GM21576 (cell line): ENCODE measurements around the gene ZBED5.
A peak's percentile ranks its signal among the peaks of the same experiment; 100 is the strongest.

Experiments used
- ATAC-seq: cut with Tn5 transposase; IDR thresholded peaks from one replicate; pipeline ENCODE4 v1.9.1; 2021; ENCODE audit warnings: mild to moderate bottlenecking, moderate library complexity; ENCODE audit not compliant: unreplicated experiment

The ZBED5 gene

GRCh38 chr11:10881892-10882291 lies 24.0 kb upstream of the ZBED5 start:
- ATAC-seq: no peak

- no peak for ATAC-seq
Observed at GRCh38 chr11:10878408-10879214, 20.8 kb upstream of the ZBED5 start.

DNA sequence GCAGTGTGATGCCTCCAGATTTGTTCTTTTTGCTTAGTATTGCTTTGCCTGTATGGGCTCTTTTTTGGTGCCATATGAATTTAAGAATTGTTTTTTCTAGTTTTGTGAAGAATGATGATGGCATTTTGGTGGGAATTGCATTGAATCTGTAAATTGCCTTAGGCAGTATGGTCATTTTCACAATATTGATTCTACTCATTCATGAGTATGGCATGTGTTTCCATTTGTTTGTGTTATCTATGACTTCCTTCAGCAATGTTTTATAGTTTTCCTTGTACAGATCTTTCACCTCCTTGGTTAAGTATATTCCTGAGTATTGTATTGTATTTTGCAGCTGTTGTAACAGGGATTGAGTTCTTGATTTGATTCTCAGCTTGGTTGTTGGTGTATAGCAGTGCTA lies 18.3 kb upstream of the ZBED5 start:
- no peak for ATAC-seq

DNA sequence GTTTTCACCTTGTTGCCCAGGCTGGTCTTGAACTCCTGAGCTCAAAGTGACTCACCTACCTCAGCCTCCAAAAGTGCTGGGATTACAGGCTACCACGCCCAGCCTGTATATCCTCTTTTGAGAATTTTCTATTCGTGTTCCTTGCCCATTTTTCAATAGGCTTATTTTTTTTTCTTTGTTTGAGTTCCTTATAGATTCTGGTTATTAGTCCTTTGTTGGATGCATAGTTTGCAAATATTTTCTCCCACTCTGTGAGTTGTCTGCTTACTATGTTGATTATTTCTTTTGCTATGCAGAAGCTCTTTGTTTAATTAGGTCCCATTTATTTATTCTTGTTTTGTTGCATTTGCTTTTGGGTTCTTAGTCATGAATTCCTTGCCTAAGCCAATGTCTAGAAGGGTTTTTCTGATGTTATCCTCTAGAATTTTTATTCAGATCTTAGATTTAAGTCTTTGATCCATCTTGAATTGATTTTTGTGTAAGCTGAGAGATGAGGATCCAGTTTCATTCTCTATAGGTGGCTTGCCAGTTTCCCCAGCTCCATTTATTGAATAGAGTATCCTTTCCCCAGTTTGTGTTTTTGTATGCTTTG lies 17.7 kb upstream of the ZBED5 start:
- no peak for ATAC-seq

DNA sequence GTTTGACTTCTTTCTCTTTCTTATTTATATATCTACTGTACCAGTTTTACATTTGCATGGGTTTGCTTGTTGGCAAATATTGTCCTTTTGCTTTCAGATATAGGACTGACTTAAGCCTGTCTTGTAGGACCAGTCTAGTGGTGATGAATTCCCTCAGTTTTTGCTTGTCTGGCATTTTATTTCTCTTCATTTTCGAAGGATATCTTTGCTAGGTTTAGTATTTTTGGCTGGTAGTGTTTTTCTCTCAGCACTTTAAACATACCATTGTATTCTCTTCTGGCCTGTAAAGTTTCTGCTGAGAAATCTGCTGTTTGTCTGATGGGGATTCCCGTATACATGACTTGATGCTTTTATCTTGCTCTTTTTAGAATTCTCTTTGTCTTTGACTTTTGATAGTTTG lies 14.2 kb upstream of the ZBED5 start:
- no peak for ATAC-seq

GRCh38 chr11:10868352-10868751 lies 10.5 kb upstream of the ZBED5 start:
- ATAC-seq: no peak

DNA sequence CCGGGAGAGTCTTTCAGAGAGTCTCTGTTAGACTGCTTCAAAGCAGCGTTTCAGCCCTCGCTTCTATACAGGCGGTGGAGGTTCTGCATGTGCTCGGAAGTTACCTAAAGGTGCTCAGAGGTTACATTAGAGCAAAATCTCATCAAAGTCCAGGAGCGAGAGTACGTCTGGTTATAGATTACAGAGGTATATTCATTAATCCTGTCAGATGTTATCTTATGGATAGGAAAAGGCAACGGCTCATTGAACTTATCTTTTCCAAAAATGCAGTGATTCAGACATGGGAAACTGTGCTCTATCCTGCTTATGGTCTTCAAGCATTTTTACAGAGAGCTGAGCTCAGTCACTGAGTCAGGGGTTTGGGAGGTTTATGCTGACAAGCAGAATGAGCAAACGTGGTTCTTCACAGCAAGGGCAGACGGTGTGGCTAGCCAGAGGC lies 9.1 kb upstream of the ZBED5 start:
- no peak for ATAC-seq

DNA sequence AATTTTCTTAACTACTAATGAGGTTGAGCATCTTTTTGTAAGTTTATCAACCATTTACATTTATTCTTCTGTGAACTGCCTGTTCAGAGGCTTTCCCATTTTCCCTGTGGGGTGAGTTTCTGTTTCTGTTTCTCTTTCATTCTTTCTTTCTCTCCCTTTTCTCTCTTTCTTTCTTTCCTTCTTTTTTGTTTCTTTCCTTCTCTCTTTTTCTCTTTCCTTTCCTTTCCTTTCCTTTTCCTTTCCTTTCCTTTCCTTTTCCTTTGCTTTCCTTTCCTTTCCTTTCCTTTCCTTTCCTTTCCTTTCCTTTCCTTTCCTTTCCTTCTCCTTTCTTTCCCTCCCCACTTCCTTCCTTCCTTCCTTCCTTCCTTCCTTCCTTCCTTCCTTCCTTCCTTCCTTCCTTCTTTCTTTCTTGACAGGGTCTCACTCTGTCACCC lies 8.0 kb upstream of the ZBED5 start:
- ATAC-seq: no peak

- no peak for ATAC-seq
Observed at GRCh38 chr11:10864688-10865087, 6.8 kb upstream of the ZBED5 start.

- no peak for ATAC-seq
Observed at GRCh38 chr11:10862446-10862845, 4.6 kb upstream of the ZBED5 start.

DNA sequence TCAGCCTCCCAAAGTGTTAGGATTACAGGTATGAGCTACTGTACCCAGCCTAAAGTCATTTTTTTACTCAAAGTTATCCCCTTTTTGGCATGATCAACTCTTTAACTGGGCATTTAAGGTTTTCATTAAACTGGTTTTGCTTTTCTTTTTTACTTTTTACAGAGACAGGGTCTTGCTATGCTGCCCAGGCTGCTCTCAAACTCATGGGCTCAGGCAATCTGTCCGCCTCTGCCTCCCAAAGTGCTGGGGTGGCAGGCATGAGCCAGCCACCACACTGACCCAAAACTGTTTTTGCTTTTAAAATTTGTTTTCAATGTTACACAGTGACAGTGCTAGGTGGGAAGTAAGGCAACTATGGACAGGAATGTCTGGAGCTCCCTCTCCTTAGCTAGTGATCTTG lies 3.9 kb upstream of the ZBED5 start:
- no peak for ATAC-seq

GRCh38 chr11:10861047-10861446 lies 3.2 kb upstream of the ZBED5 start:
- no peak for ATAC-seq

- ATAC-seq: peak; percentile 21
Observed at GRCh38 chr11:10858439-10859325, 829 bp upstream of the ZBED5 start.

DNA sequence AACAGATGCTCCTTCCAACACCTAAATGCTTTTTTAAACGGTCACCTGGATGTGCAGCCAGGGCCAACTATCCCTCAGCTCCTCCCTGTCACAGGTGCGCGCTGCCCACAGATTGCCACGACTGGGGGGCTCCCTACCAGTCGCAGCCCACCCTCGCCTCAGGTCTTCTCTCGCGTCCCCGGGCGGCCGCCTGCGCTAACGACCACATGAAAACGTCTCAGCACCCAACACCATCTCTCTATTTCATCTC lies 469 bp downstream of the ZBED5 start:
- peak; percentile 1 for ATAC-seq

- no peak for ATAC-seq
Observed at GRCh38 chr11:10856689-10857458, 979 bp downstream of the ZBED5 start.

DNA sequence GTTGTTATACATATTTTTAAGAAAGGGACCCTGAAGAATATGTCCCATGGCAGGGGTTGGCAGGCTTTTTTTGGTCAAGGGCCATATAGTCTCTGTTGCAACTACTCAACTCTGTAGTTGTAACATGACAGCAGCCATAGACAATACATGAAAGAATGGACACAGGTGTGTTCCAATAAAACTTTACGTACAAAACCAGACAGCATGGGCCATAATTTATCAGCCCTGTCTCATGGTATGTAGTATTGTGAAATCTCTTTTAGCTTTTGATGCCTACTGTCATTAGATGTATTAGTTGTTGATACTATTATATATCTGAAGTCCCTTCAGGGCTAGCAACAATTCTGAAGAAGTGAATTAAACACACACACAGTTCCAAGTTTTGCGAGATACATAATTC lies 2.6 kb downstream of the ZBED5 start:
- no peak for ATAC-seq

DNA sequence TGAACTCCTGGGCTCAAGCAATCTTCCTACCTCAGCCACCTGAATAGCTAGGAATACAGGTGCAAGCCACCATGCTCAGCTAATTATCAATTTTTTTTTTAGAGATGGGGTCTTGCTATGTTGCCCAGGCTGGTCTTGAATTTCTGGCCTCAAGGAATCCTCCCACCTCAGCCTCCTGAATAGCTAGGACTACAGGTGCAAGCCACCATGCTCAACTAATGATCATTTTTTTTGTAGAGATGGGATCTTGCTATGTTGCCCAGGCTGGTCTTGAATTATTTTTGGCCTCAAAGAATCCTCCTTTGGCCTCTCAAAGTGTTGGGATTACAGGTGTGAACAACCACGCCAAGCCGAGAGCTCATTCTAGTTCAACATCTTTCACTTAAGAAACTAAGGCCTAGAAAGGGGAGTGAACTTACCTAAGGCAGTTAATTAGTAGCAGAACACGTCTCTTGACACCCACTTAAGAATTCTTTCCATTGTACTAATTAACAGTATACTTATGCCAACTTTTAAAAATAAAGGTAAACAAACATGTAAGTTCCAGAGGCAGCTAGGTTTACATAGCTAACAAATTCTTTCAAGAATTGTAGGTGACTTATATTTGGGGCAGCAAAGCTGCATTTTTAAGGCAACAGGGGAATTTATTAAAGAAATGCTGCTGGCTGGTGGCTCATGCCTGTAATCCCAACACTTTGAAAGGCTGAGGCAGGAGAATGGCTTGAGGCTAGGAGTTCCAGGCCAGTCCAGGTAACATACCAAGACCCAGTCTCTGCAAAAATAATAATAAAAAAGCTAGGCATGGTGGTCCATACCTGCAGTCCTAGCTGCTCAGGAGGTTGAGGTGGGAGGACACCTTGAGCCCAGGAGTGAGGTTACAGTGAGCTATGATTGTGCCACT lies 9.6 kb downstream of the ZBED5 start:
- no peak for ATAC-seq

- ATAC-seq: no peak
Observed at GRCh38 chr11:10846660-10847059, 11.2 kb downstream of the ZBED5 start.

- ATAC-seq: no peak
Observed at GRCh38 chr11:10845589-10845988, 12.3 kb downstream of the ZBED5 start.

DNA sequence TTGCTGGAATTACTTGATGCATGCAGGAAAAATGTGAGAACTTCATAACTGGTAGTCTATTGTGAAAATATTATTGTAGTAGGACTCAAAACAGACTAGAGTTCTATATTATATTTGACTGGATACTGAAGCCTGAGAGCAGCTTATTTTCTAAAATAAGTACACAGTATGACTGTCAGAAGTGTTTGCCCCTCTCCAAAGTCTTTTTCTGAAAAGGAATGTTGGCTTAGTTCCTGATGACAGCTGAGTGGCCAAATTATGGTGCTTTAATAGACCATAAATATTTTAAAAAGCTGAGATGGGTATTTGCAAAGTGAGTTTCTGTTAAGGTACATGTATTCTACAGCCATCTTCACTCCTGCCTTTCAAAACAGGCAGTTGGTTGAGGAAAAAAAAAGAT lies 13.1 kb downstream of the ZBED5 start:
- ATAC-seq: no peak
